Measurements from ENCODE around the gene ACE2.
"Not testable (repeated sequence)": the region's sequence is repeated elsewhere in the genome, so short reads cannot be mapped to it uniquely, and the experiment has no call there.

The ACE2 gene

DNA sequence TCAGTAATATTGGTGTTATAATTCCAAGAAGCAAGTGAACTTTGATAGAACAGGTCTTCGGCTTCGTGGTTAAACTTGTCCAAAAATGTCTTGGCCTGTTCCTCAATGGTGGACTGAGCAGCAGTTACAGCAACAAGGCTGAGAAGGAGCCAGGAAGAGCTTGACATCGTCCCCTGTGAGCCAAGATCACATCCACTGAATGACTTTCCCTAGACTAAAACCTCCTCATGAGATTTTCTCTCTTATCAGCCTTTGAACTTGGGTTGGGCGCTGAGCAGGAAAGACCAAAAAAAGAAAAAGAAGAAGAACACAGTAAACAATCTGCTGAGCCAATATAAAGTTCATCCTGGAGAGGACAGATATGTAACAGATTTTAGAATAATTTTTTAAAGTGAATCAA is at the start of gene ACE2:
Gene ACE2 (minus strand): TSS at position 216 of the 400 bp plus-strand sequence. CDS start 49 bp downstream, at position 167.
- Histone ChIP-seq H3K4me3 (no peak within 1 kb of the TSS), H3K27ac (no peak within 1 kb of the TSS)
- TF ChIP-seq, protein P1, sequence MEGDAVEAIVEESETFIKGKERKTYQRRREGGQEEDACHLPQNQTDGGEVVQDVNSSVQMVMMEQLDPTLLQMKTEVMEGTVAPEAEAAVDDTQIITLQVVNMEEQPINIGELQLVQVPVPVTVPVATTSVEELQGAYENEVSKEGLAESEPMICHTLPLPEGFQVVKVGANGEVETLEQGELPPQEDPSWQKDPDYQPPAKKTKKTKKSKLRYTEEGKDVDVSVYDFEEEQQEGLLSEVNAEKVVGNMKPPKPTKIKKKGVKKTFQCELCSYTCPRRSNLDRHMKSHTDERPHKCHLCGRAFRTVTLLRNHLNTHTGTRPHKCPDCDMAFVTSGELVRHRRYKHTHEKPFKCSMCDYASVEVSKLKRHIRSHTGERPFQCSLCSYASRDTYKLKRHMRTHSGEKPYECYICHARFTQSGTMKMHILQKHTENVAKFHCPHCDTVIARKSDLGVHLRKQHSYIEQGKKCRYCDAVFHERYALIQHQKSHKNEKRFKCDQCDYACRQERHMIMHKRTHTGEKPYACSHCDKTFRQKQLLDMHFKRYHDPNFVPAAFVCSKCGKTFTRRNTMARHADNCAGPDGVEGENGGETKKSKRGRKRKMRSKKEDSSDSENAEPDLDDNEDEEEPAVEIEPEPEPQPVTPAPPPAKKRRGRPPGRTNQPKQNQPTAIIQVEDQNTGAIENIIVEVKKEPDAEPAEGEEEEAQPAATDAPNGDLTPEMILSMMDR (IDR thresholded peaks at IDR 0.05): no peak
- DNase-seq (ENCODE audit: low spot score): no peak

DNA sequence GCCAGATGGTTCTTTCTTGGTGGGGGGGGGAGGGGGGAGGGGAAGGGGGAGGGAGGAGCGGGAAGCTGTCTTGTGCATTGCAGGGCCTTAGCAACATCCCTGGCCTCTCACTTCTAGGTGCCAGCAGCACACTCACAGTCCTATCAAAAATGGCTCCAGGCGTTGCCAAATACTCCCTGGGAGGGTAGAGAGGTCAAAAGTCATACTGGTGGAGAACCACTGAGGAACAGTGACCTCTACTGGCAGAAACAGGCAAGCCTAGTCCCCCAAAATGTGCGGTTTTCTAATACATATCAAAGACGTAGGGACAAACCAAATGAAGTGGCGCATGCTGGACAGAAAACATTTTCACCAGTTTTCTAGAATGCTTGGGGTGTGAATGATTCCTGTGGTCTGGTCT is 46.8 kb upstream of the ACE2 start:
- DNase-seq (ENCODE audit: low spot score); H3K27ac ChIP-seq; H3K4me3 ChIP-seq: not testable (repeated sequence)

DNA sequence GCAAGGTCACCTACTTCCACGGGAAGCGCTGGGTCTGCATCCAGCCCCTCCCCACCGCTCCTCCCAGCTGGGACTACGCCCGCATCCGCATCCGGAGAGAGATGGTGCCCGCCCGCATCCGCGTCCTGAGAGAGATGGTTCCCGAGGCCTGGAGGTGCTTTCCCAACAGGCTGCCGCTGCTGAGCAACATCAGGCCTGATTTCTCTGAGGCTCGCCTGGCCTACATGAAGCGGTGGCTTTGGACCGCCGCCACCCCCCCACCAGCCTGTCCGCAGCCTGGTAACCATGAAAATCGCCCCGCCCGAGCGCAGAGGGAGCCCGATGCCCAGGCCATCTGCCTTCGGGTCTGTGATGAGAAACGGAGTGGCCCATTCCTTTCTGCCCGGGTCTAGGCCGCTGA is 45.8 kb upstream of the ACE2 start:
- Histone ChIP-seq H3K4me3 (no peak overlapping the region), H3K27ac (no peak overlapping the region)
- no peak for DNase-seq (ENCODE audit: low spot score)
- TF ChIP-seq, protein P1 (IDR thresholded peaks at IDR 0.05): no peak

DNA sequence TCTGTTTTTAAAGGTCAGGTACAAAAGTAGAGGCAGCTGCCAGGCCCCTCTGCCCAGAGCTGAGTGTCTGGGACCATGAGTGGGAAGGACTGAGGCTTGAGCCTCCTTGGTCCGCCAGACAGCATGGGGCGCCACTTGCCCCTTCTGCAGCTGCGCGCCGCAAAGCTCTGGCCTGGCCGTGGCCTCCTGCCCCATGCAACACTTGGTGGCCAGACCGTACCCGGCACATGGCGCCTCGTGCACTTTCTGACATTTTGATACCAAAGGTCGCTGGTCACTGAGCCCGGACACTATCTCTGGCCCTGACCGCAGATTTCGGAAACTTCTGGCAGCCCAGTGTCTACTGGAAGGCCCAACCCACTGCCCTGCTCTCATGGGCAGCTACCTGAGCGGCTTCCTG is 45.3 kb upstream of the ACE2 start:
- Histone ChIP-seq H3K27ac (no peak overlapping the region), H3K4me3 (no peak overlapping the region)
- no peak for DNase-seq (ENCODE audit: low spot score)
- TF ChIP-seq, protein P1 (IDR thresholded peaks at IDR 0.05): no peak

DNA sequence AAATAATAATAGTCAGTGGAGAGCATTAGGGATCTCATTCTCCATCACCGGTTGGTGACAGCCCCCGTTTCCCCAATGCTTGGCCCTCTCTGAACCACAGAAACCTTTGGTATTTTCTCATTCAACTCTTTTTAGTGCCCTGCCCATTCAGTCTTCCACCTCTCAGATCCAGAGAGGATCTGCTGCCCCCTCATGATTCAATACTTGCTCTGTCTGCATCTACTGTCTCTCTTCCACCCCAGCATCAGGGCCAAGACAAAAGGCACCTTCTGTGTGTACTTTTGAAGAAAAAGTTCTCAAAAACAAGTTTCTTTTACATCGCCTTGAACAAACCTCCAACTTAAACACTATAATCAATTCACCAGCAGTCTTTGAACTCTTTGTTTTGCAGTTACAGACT is 44.5 kb upstream of the ACE2 start:
- Histone ChIP-seq H3K4me3 (no peak overlapping the region), H3K27ac (no peak overlapping the region)
- DNase-seq (ENCODE audit: low spot score): no peak
- TF ChIP-seq, protein P1 (IDR thresholded peaks at IDR 0.05): no peak

DNA sequence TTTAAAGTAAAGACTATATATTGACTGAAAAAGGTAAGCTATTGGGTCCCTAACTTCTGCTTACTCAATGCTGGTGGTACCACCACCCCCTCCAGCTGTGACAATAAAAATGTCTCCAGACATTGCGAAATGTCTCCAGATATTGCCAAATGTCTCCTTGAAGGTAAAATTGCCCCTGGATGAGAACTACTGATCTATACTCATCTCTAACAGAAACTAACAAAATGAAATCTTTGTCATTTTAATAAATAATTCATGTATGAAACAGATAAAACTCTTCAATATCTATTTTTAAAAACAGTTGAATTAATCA is 43.8 kb upstream of the ACE2 start:
- no peak overlapping the region for H3K27ac ChIP-seq
- DNase-seq (ENCODE audit: low spot score): no peak
- H3K4me3 ChIP-seq: no peak overlapping the region
- TF ChIP-seq, protein P1 (IDR thresholded peaks at IDR 0.05): no peak

DNA sequence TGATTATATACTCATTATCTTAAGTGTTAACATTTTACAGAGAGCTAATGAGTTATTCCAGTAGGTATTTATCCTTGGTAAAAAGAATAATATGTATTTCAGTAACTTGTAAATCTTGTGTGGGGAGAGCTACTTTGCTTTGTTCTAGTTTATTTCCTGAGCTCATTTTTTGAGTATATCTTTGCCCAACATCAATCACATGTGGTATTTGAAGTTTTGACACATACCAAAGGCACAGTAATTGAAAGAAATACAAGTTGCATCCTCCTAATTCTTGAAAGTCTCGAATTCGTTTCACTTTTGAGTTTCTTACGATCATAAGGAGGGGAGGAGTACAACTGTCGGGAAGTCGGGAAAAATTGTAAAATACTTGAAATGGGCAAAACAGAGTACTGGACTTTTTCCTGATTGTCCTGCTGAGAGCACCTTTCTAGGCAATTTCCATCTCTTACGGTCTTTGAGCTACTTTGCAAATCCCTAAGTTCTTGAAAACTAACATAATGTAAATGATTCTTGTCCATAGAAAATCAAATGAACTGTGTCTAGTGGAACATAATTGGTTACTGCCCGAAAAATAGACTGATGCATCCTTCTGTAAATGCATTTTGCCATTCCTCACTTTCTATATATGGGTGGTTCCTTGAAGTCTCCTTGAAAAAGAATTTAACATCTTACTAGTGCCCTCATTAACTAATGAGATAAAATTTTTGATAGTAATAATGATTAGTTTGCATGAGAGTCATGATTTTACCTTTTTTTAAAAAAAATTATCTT is 43.2 kb upstream of the ACE2 start:
- TF ChIP-seq, protein P1 (IDR thresholded peaks at IDR 0.05): no peak
- DNase-seq (ENCODE audit: low spot score): no peak
- H3K4me3 ChIP-seq: no peak overlapping the region
- no peak overlapping the region for H3K27ac ChIP-seq
